Skeletal muscle tissue (tissue), 4 donors: ENCODE results near the gene MRPL38. TPM values are rescaled to one million over a fixed set of nuclear protein-coding genes. Genes with fewer than 3 reads are reported as not detected.

Experiments used
- H3K27ac ChIP-seq: one replicate; pipeline ENCODE4 v1.7.0; 2013; ENCODE audit warnings: mild to moderate bottlenecking, low read depth, low read length, inconsistent platforms
- H3K27me3 ChIP-seq, 3 donors: one replicate each; pipeline ENCODE4 v1.7.0; 2013; ENCODE audit warnings: low read length in 3 of 3; ENCODE audit not compliant: control insufficient read depth in 3 of 3, insufficient read depth in 3 of 3
- H3K36me3 ChIP-seq, 3 donors: one replicate each; pipeline ENCODE4 v1.7.0; 2013; ENCODE audit warnings: low read length in 3 of 3; ENCODE audit not compliant: control insufficient read depth in 3 of 3, insufficient read depth in 3 of 3
- H3K4me1 ChIP-seq, 3 donors: one replicate each; pipeline ENCODE4 v1.7.0; 2013; ENCODE audit warnings: low read length in 3 of 3, mild to moderate bottlenecking in 3 of 3; ENCODE audit not compliant: control insufficient read depth in 3 of 3, insufficient read depth in 3 of 3
- H3K4me3 ChIP-seq, 3 donors: one replicate each; pipeline ENCODE4 v1.7.0; 2013; ENCODE audit warnings: low read length in 3 of 3
- H3K9ac ChIP-seq, 3 donors: one replicate each; pipeline ENCODE4 v1.7.0; 2013; ENCODE audit warnings: low read length in 3 of 3, mild to moderate bottlenecking in 3 of 3, moderate library complexity in 2 of 3, low read depth in 1 of 3
- H3K9me3 ChIP-seq, 3 donors: one replicate each; pipeline ENCODE4 v1.7.0; 2013; ENCODE audit warnings: low read length in 3 of 3; ENCODE audit not compliant: control insufficient read depth in 3 of 3
- total RNA-seq: library from RNA; depleted of rRNA; stranded (reverse); fragments of >200 nt; gene quantifications from one replicate; pipeline ENCODE4 v1.2.3, GENCODE V29; 2014
- donor health status: Osteomylitis.

Gene MRPL38
- total RNA-seq, 1 donor from 2014 or later, result 32.9 TPM

DNA sequence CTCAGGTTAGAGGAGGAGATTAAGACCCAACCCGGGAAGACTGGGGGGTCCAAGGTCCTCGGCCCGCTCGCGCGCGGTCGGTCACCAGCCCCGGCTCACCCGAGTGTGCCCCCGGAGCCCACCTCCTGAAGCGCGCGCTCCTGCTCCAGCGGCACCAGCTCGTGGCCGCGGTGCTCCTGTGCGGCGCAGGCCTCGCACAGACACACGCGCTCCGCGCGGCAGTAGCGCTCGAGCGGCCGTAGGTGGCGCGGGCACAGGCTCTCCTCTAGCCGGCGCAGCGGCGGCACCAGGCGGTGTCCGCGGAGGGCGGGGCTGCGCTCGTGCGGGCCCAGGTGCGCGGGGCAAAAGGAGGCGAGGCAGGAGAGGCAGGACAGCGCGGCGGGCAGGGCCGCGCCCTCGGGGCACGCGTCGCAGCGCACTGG, 26.9 kb downstream of the MRPL38 start:
- Histone ChIP-seq H3K9ac (peak overlapping the region; percentile 87 to 90 (median 87)), H3K4me1 (peaks cover 46 to 67% (median 55%) of the 10 kb centered on the region in 3 donors)

DNA sequence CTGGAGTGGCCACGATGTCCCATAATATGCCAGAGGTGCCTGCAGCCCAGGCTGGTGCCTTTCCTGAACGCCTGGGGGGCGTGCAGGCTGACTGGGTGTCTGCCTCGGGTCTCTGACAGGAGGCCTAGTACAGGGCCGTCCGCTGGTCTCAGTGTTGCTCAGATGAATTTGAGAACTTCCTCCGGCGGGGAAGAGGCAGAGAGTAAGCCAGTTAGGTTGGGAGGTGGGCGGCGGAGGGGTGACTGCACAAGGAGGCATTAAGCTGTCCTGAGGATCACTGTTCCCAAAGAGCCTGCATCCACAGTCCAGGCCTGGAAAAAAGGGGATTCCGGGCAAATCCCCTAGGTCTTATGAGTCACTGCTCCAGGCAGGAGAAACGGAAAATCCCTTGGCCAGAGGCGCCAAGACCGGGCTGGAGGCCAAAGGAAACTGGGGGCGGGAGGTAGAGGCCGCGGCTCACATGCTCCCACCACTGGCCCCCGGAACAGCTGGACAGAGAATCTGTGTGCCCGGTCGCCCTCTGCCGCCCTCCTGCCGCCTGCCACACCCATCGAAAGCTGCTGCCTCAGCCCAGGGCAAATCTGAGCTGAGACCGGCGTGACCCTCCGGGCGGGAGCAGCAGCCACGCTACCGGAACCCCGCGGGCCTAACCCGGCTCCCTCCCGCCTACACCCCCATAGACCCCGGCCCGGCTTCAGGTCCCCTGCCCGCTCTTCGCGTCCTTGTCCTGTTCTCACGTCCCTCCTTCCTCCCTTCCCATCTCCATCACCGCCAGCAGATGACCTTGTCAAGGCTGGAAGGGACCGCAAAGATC, 27.5 kb downstream of the MRPL38 start:
- peaks cover 51 to 73% (median 60%) of the 10 kb centered on the region in 3 donors for H3K4me1 ChIP-seq
- H3K9ac ChIP-seq, result peak overlapping the region; percentile 87 to 90 (median 87)
- H3K27ac ChIP-seq, result peak overlapping the region; percentile 96
- H3K4me3 ChIP-seq, result peak overlapping the region; percentile 79 to 84 (median 79)
- H3K36me3 ChIP-seq, result peaks cover 0 to 11% (median 5%) of the 10 kb centered on the region in 3 donors
- no peaks in the 10 kb centered on the region for H3K27me3 ChIP-seq
- no peaks in the 10 kb centered on the region for H3K9me3 ChIP-seq

More for the DNA sequence above, 26.9 kb downstream of the MRPL38 start:
- Histone ChIP-seq H3K9me3 (no peaks in the 10 kb centered on the region), H3K27ac (peak overlapping the region; percentile 96), H3K27me3 (no peaks in the 10 kb centered on the region), H3K4me3 (peak overlapping the region; percentile 79 to 84 (median 79)), H3K36me3 (peaks cover 0 to 11% (median 5%) of the 10 kb centered on the region in 3 donors)

DNA sequence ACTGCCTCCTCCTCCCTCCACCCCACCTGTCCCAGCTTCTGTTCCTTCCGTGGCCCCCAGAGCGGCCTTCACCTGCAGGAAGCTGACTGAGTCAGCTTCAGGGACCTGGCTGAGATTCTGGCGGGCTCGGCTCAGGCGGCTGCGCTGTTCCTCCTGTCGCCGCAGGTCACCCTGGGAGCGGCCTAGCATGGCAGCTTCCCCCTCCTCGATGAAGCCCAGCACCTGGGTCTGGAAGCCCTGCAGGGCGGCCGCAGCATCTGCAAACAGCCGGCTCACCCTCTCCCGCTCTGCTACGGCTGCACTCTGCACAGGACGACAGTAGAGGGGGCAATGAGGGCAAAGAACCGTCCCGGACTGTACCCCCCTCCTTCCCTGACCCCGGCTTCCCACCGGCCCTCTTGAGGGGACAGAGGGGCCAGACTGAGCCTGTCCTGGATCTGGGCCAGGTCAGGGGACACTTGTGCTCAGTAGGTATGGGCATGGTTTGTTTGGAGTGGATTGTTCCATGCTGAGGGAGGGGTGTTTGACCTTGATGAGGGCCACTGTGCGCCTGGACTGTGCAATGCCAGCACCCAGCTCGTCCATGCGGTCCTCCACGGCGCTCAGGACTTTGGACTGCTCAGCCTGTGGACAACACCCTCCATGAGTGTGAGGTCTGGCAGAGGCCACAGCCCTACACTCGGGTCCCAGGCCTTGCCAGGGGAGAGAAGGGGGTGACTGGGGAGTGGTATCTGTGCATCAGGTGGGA, 28.3 kb downstream of the MRPL38 start:
- Histone ChIP-seq H3K9ac (peak overlapping the region; percentile 81 to 90 (median 87)), H3K9me3 (no peaks in the 10 kb centered on the region), H3K4me1 (peaks cover 51 to 73% (median 60%) of the 10 kb centered on the region in 3 donors), H3K27ac (peak overlapping the region; percentile 96), H3K4me3 (peak overlapping the region; percentile 79 to 84 (median 79)), H3K36me3 (peaks cover 0 to 11% (median 5%) of the 10 kb centered on the region in 3 donors), H3K27me3 (no peaks in the 10 kb centered on the region)

DNA sequence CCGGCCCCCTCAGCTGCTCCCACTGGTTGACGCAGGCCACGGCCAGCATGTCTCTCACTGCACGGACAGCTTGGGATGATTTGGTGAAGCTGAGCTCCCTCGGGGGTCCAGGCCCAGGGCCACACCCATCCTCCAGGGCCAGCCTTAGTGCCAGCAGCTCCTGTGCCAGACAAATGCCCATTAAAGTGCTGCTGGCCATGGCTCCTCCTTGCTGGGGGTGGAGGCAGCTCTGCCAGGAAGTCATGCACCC, 28.8 kb downstream of the MRPL38 start:
- no peaks in the 10 kb centered on the region for H3K9me3 ChIP-seq
- H3K27me3 ChIP-seq, result no peaks in the 10 kb centered on the region
- H3K4me1 ChIP-seq, result peaks cover 52 to 73% (median 60%) of the 10 kb centered on the region in 3 donors
- H3K27ac ChIP-seq, result peak overlapping the region; percentile 96
- H3K36me3 ChIP-seq, result peaks cover 0 to 11% (median 5%) of the 10 kb centered on the region in 3 donors
- H3K9ac ChIP-seq, result peak overlapping the region; percentile 52 to 87 (median 81)
- peak overlapping the region; percentile 79 to 84 (median 79) for H3K4me3 ChIP-seq

DNA sequence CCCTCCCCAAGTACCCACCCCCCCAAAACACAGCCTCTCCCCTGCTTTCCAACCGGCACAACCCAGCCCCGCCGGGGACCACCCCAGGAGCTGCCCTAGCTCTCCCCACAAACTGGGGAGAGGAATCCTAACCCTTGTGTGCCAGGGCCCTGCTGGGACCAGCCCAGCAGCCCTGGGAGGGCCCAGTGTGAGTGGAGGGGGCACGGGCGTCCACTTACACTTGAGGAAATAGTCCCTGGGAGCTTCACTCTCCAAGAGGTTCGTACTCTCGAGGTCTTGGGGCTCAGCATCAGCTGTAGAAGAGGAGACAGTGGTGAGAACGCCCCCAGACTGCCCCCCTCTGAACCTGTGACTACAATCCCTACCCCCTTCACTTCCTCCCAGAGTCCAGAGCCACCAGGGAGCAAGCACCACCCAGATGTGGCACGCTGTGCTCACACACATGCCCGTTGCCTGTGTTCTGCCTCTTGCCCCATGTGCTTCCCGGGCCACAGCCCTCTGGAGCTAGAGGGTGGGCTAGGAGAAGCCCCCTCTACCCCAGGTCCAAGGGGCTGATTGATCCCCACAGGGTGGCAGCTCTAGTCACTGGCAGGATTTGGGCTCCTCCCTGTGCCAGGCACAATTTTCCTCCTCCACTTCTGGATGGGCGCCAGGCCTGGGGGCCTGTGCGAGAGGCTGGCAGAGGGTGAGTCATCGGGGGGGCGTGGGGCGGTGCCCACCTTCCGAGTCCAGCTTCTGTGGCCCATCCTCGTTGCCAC, 29.3 kb downstream of the MRPL38 start:
- Histone ChIP-seq H3K4me3 (peak overlapping the region; percentile 7 to 84 (median 79)), H3K9me3 (no peaks in the 10 kb centered on the region), H3K36me3 (peaks cover 0 to 11% (median 5%) of the 10 kb centered on the region in 3 donors), H3K4me1 (peaks cover 54 to 73% (median 60%) of the 10 kb centered on the region in 3 donors), H3K27ac (peak overlapping the region; percentile 96), H3K9ac (peak overlapping the region; percentile 52 to 87 (median 81)), H3K27me3 (no peaks in the 10 kb centered on the region)

DNA sequence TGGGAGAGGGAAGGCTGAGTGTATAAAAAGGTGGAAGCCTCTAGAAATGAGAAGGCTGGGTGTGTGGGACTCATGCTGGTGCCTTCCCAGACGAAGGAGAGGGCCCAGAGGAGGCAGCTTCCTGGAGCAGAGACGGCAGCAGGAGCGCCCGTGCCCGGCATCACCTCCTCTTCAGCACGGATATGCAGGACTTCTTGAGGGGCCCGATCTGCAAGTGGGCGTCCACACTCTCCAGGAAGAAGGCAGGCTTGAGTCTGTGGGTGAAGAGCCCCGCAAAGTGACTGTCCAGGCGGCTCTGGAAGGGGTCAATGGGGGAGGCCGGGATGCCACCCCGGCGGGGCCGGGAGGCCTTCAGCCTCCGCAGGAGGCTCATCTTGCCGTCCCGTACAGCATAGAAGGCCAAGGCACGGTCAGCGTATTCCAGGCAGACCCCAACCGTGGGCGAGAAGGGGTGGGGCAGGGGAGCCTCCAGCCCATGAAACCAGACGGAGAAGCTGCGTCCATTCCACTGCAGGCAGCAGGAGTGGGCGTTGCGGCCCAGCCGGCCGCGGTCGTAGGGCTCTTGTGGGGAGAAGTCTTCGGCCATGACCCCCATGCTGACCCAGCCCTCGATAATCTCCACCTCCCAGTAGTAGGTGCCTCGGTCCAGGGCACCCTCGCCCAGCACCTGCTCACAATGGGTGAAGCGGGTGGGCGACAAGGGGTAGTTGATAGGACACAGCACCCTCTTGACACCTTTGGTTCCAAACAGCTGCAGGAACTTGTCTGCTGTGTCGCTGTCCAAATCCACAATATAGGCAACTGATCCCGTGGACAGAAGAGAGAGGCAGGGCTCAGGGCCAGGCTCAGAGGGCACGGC, 30.1 kb downstream of the MRPL38 start:
- Histone ChIP-seq H3K27ac (peak overlapping the region; percentile 96), H3K9ac (peak overlapping the region in 1 of 3 donors; percentile 84), H3K36me3 (peaks cover 0 to 11% (median 5%) of the 10 kb centered on the region in 3 donors), H3K9me3 (no peaks in the 10 kb centered on the region), H3K27me3 (no peaks in the 10 kb centered on the region), H3K4me3 (no peak overlapping the region), H3K4me1 (peaks cover 56 to 72% (median 62%) of the 10 kb centered on the region in 3 donors)

DNA sequence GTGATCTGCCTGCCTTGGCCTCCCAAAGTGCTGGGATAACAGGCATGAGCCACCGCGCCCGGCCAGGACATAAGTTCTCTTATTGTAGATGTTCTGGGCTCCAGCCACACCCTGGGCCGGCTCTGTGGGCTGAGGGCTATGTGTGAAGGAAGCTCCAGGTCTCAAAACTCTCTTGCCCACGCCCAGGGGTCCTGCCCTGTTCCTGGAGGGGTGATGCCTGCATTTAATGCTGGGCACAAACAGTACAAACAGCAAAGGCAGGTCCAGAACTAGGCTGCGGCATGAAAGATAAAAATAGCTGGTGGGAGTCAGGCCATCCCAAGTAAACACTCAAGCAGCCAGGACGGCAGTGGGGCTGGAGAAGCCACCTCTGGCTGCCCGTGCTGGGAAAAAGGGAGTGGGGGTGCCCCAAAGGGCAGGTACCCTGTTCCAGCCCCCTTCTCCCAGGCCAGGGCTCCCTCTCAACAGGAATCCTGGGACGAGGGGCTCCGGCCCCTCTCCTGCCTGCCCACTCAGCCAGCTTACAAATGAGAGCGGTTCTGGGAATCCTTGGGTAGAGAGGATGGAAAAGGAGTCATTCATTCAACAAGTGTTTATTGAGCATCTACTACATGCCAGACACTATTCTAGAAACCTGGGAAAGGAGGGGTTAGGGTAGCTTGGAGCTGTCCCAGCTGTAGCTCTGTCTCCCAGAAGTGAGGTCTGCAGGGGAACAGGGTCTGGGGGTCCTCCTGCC, 30.9 kb downstream of the MRPL38 start:
- H3K27me3 ChIP-seq, result no peaks in the 10 kb centered on the region
- peak overlapping the region; percentile 32 to 84 (median 51) for H3K9ac ChIP-seq
- no peaks in the 10 kb centered on the region for H3K9me3 ChIP-seq
- peak overlapping the region in 2 of 3 donors; percentile 6 to 36 for H3K4me3 ChIP-seq
- H3K27ac ChIP-seq, result peak overlapping the region; percentile 96
- H3K4me1 ChIP-seq, result peaks cover 56 to 71% (median 68%) of the 10 kb centered on the region in 3 donors
- H3K36me3 ChIP-seq, result peaks cover 0 to 11% (median 5%) of the 10 kb centered on the region in 3 donors

DNA sequence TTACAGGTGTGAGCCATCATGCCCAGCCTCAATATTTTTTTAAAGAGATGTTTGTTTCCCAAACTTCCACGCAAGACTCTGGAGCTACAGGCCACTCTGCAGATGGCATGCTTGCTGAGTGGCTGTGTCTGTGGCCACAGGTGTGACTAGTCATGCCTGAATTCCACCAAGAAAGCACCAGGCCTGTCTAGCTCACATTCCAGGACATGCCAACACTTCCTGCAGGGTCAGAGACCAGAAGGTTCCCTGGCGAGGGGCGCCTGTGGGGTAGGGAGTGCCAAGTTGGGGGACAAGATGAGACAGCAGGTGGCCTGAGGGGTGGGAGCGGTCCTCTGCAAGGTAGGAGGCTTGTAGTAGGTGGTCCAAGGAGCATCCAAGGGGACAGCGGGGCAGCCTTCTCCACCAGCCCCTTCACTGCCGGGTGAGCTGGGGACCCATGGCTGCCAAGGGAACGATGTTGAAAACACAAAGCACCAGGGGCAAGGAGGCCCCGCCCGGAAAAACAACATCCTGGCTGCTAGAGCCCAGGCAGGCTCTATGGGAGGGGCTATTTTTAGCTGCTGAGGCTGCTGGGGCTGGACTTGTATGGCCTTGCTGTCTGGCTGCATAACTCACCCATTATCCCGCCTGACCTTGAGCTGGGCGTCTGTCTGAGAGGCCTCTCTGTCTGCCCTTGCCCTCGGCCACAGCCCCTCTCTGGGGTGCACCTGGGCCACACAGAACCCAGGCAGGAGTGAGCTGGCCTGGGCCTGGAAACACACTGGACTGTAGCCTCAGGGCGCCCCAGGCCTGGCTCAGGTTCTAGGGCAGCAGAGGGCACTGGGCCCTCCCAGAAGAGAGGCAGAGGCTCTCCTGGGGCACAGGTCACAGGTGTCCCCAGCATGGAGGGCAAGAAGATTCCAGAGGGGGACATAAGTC, 32.0 kb downstream of the MRPL38 start:
- Histone ChIP-seq H3K4me1 (peaks cover 56 to 67% (median 66%) of the 10 kb centered on the region in 3 donors), H3K9ac (peak overlapping the region; percentile 56 to 84 (median 57)), H3K27me3 (no peaks in the 10 kb centered on the region)

More for the DNA sequence above, 32.0 kb downstream of the MRPL38 start:
- no peaks in the 10 kb centered on the region for H3K9me3 ChIP-seq
- H3K36me3 ChIP-seq, result peaks cover 0 to 11% (median 5%) of the 10 kb centered on the region in 3 donors
- peak overlapping the region; percentile 96 for H3K27ac ChIP-seq
- peak overlapping the region; percentile 48 to 58 (median 57) for H3K4me3 ChIP-seq
